ENCODE data around the gene GCLC. TPM values are rescaled to one million over a fixed set of nuclear protein-coding genes. Genes with fewer than 3 reads are reported as not detected.

GCLC gene
- total and polyA plus RNA-seq, 2 experiments from 2014 or later = 16.9 to 40.3 TPM

DNA sequence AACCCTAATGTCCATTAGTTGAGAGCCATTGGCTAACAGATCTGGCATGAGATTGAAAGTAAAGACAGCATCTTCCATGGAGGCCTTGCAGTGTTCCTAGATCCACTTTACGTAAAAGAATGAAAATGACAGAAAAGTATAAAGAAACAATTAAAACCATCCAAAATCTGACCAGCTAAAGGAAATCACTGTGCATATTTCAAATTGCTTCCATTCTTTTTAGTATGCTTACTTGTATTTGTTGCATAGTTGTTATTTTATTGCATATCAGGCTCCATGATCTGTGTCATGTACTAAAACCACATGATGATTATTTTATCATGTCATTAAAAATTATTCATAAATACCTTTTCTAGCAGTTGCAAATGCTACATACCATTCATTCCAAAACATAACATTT, 67.9 kb downstream of the GCLC start:
- H3K4me2 ChIP-seq = no peak overlapping the region
- H3K27ac Mint-ChIP-seq = no peak overlapping the region
- H3K27me3 ChIP-seq (ENCODE audit: insufficient read depth) = no peaks in the 10 kb centered on the region
- no peak overlapping the region for H3K4me3 Mint-ChIP-seq
- H2AFZ ChIP-seq = no peak overlapping the region
- no peaks in the 10 kb centered on the region for H3K9me2 ChIP-seq (ENCODE audit: insufficient read depth)
- no peaks in the 10 kb centered on the region for H3F3A ChIP-seq (replicated peaks; ENCODE audit: low read depth)
- no peaks in the 10 kb centered on the region for H3K79me2 ChIP-seq (replicated peaks; ENCODE audit: insufficient read depth)
- no peak overlapping the region for H3K4me3 ChIP-seq
- no peaks in the 10 kb centered on the region for H3K27me3 Mint-ChIP-seq (ENCODE audit: insufficient read depth, low read depth, poor library complexity)
- no peak for DNase-seq (ENCODE audit: low spot score)
- no peaks in the 10 kb centered on the region for H3K9me3 Mint-ChIP-seq
- H3K27ac ChIP-seq (ENCODE audit: low read depth) = no peak overlapping the region
- no peaks in the 10 kb centered on the region for H3K4me1 Mint-ChIP-seq
- TF ChIP-seq, protein P1, sequence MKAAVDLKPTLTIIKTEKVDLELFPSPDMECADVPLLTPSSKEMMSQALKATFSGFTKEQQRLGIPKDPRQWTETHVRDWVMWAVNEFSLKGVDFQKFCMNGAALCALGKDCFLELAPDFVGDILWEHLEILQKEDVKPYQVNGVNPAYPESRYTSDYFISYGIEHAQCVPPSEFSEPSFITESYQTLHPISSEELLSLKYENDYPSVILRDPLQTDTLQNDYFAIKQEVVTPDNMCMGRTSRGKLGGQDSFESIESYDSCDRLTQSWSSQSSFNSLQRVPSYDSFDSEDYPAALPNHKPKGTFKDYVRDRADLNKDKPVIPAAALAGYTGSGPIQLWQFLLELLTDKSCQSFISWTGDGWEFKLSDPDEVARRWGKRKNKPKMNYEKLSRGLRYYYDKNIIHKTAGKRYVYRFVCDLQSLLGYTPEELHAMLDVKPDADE (IDR thresholded peaks at IDR 0.05) = no peak
- TF ChIP-seq CREB1 (CRISPR knock-in tag; IDR thresholded peaks at IDR 0.05; ENCODE audit: low read depth) = no peak
- no peak for TF ChIP-seq STAT1 (IDR thresholded peaks at IDR 0.05; ENCODE audit: unreplicated experiment)
- TF ChIP-seq EZH2 (IDR thresholded peaks at IDR 0.05; ENCODE audit: low read depth, unreplicated experiment) = no peak
- no peak for TF ChIP-seq ZNF331 (CRISPR knock-in tag; IDR thresholded peaks at IDR 0.05; ENCODE audit: low read depth)
- TF ChIP-seq, protein P2, sequence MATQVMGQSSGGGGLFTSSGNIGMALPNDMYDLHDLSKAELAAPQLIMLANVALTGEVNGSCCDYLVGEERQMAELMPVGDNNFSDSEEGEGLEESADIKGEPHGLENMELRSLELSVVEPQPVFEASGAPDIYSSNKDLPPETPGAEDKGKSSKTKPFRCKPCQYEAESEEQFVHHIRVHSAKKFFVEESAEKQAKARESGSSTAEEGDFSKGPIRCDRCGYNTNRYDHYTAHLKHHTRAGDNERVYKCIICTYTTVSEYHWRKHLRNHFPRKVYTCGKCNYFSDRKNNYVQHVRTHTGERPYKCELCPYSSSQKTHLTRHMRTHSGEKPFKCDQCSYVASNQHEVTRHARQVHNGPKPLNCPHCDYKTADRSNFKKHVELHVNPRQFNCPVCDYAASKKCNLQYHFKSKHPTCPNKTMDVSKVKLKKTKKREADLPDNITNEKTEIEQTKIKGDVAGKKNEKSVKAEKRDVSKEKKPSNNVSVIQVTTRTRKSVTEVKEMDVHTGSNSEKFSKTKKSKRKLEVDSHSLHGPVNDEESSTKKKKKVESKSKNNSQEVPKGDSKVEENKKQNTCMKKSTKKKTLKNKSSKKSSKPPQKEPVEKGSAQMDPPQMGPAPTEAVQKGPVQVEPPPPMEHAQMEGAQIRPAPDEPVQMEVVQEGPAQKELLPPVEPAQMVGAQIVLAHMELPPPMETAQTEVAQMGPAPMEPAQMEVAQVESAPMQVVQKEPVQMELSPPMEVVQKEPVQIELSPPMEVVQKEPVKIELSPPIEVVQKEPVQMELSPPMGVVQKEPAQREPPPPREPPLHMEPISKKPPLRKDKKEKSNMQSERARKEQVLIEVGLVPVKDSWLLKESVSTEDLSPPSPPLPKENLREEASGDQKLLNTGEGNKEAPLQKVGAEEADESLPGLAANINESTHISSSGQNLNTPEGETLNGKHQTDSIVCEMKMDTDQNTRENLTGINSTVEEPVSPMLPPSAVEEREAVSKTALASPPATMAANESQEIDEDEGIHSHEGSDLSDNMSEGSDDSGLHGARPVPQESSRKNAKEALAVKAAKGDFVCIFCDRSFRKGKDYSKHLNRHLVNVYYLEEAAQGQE (IDR thresholded peaks at IDR 0.05; ENCODE audit: unreplicated experiment) = no peak
- TF ChIP-seq NANOG (IDR thresholded peaks at IDR 0.05; ENCODE audit: borderline replicate concordance) = no peak
- TF ChIP-seq POLR2AphosphoS5 (IDR thresholded peaks at IDR 0.05; ENCODE audit: low read depth) = no peak
- ATAC-seq = no peak
- no peaks in the 10 kb centered on the region for H3K36me3 Mint-ChIP-seq (ENCODE audit: low read depth)
- no peaks in the 10 kb centered on the region for H3K36me3 ChIP-seq (ENCODE audit: insufficient read depth)
- H4K20me1 ChIP-seq (replicated peaks; ENCODE audit: insufficient read depth) = no peaks in the 10 kb centered on the region
- no peaks in the 10 kb centered on the region for H3K4me1 ChIP-seq (ENCODE audit: insufficient read depth)

DNA sequence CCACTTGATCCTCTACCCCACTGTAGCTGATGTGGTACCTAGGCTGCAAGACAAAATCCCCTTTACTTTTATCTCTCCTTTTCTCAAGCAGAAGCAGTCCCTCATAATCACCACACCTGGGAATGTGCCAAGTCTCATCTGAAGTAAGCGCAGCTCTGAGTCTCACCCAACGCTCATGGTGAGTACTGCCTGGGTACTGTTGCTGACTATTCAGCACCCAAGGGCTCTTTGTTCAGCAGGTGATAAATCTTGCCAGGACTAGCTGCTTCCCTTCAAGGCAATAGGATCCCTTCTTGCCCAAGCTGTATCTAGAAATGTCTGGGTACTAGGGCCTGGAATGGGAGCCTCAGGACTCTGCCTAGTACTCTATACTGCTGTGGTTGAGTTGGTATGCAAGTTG, 70.9 kb downstream of the GCLC start:
- Histone ChIP-seq H3K4me3 (no peak overlapping the region), H2AFZ (0 out of 2 replicates have a peak overlapping the region, but pooled peaks have one; percentile 16), H3K27ac (ENCODE audit: low read depth) (no peak overlapping the region), H3K27me3 (ENCODE audit: insufficient read depth) (no peaks in the 10 kb centered on the region), H3K9me2 (ENCODE audit: insufficient read depth) (no peaks in the 10 kb centered on the region), H3F3A (replicated peaks; ENCODE audit: low read depth) (no peaks in the 10 kb centered on the region), H3K4me2 (no peak overlapping the region), H3K36me3 (ENCODE audit: insufficient read depth) (no peaks in the 10 kb centered on the region), H3K4me1 (ENCODE audit: insufficient read depth) (no peaks in the 10 kb centered on the region), H4K20me1 (replicated peaks; ENCODE audit: insufficient read depth) (no peaks in the 10 kb centered on the region), H3K79me2 (replicated peaks; ENCODE audit: insufficient read depth) (no peaks in the 10 kb centered on the region)
- no peak for ATAC-seq
- H3K9me3 Mint-ChIP-seq = no peaks in the 10 kb centered on the region
- no peaks in the 10 kb centered on the region for H3K27me3 Mint-ChIP-seq (ENCODE audit: insufficient read depth, low read depth, poor library complexity)
- no peak overlapping the region for H3K27ac Mint-ChIP-seq
- H3K4me1 Mint-ChIP-seq = no peaks in the 10 kb centered on the region
- H3K36me3 Mint-ChIP-seq (ENCODE audit: low read depth) = no peaks in the 10 kb centered on the region
- no peak overlapping the region for H3K4me3 Mint-ChIP-seq
- DNase-seq (ENCODE audit: low spot score) = no peak
- TF ChIP-seq ZNF114 (CRISPR knock-in tag; IDR thresholded peaks at IDR 0.05) (no peak), EZH2 (IDR thresholded peaks at IDR 0.05; ENCODE audit: low read depth, unreplicated experiment) (no peak), ZNF331 (CRISPR knock-in tag; IDR thresholded peaks at IDR 0.05; ENCODE audit: low read depth) (no peak), JUNB (IDR thresholded peaks at IDR 0.05; ENCODE audit: unreplicated experiment) (no peak), POLR2AphosphoS5 (IDR thresholded peaks at IDR 0.05; ENCODE audit: low read depth) (no peak), EZH2phosphoT487 (IDR thresholded peaks at IDR 0.05; ENCODE audit: unreplicated experiment) (no peak)
- TF ChIP-seq, protein P2 (IDR thresholded peaks at IDR 0.05; ENCODE audit: unreplicated experiment) = no peak
- TF ChIP-seq, protein P3, sequence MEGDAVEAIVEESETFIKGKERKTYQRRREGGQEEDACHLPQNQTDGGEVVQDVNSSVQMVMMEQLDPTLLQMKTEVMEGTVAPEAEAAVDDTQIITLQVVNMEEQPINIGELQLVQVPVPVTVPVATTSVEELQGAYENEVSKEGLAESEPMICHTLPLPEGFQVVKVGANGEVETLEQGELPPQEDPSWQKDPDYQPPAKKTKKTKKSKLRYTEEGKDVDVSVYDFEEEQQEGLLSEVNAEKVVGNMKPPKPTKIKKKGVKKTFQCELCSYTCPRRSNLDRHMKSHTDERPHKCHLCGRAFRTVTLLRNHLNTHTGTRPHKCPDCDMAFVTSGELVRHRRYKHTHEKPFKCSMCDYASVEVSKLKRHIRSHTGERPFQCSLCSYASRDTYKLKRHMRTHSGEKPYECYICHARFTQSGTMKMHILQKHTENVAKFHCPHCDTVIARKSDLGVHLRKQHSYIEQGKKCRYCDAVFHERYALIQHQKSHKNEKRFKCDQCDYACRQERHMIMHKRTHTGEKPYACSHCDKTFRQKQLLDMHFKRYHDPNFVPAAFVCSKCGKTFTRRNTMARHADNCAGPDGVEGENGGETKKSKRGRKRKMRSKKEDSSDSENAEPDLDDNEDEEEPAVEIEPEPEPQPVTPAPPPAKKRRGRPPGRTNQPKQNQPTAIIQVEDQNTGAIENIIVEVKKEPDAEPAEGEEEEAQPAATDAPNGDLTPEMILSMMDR (conservative IDR thresholded peaks at IDR 0.05; ENCODE audit: low read depth in 2 of 2) = no peak
